ENCODE results near the gene MANEAL. TPM values are rescaled to one million over a fixed set of nuclear protein-coding genes. Genes with fewer than 3 reads are reported as not detected.

The MANEAL gene
- total RNA-seq, 2 experiments from 2014 or later = 20.0 to 27.1 TPM

DNA sequence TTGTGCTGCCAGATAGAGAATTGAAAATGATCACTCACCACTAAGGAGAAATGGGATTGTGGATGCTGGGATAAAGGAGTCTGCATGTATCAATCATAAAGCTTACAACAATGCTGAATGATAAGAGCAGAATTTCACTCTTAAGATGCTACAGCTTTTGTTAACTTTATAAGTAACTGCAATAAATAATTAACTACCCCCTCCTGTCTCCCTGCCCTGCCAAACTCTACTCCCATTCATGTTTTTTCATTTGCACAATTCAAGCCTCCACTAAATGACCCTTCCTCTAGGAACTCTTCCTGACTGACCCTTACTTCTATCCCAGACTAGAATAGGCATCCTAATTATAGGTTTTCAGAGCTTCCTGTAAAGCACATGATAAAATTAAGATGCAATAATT lies 50.9 kb downstream of the MANEAL start:
- Histone ChIP-seq H3K27ac (ENCODE audit: low read depth, low read length, poor library complexity, severe bottlenecking) (no peak overlapping the region), H3K4me3 (ENCODE audit: low read depth, low read length, poor library complexity, severe bottlenecking) (no peak overlapping the region), H3K36me3 (ENCODE audit: insufficient read depth, low read length) (peaks cover 62% of the 10 kb centered on the region), H4K20me1 (ENCODE audit: insufficient read depth, low read length) (no peaks in the 10 kb centered on the region), H3K4me2 (ENCODE audit: low read length) (no peak overlapping the region), H3K4me1 (ENCODE audit: insufficient read depth, low read length, poor library complexity, severe bottlenecking) (peaks cover 9% of the 10 kb centered on the region), H3K9me3 (ENCODE audit: low read length) (no peaks in the 10 kb centered on the region), H3K79me2 (ENCODE audit: insufficient read depth, low read depth, low read length) (peaks cover 23% of the 10 kb centered on the region; the same call in 1 of the 2 replicates), H2AFZ (ENCODE audit: low read length) (no peak overlapping the region), H3K9me2 (ENCODE audit: insufficient read depth, low read length) (no peaks in the 10 kb centered on the region)
- intact Hi-C loops (cut with micrococcal nuclease; ENCODE audit: unreplicated experiment) = no loop called here
- ChIA-PET CTCF (ENCODE audit: unreplicated experiment) (no interaction called here), POLR2A (interaction anchor here (1.0 kb wide), 1 partner anchor 9 kb away, joined by 8 read pairs; no protein-coding TSS in a partner anchor)
- no TSS peak for BruUV-seq (replicated peaks)
- TF ChIP-seq, protein P1, sequence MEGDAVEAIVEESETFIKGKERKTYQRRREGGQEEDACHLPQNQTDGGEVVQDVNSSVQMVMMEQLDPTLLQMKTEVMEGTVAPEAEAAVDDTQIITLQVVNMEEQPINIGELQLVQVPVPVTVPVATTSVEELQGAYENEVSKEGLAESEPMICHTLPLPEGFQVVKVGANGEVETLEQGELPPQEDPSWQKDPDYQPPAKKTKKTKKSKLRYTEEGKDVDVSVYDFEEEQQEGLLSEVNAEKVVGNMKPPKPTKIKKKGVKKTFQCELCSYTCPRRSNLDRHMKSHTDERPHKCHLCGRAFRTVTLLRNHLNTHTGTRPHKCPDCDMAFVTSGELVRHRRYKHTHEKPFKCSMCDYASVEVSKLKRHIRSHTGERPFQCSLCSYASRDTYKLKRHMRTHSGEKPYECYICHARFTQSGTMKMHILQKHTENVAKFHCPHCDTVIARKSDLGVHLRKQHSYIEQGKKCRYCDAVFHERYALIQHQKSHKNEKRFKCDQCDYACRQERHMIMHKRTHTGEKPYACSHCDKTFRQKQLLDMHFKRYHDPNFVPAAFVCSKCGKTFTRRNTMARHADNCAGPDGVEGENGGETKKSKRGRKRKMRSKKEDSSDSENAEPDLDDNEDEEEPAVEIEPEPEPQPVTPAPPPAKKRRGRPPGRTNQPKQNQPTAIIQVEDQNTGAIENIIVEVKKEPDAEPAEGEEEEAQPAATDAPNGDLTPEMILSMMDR (conservative IDR thresholded peaks at IDR 0.05; ENCODE audit: low read length) = no peak
- TF ChIP-seq EZH2phosphoT487 (IDR thresholded peaks at IDR 0.05; ENCODE audit: borderline replicate concordance, low read depth, low read length) = no peak
- DNase-seq (ENCODE audit: low spot score) = no peak

DNA sequence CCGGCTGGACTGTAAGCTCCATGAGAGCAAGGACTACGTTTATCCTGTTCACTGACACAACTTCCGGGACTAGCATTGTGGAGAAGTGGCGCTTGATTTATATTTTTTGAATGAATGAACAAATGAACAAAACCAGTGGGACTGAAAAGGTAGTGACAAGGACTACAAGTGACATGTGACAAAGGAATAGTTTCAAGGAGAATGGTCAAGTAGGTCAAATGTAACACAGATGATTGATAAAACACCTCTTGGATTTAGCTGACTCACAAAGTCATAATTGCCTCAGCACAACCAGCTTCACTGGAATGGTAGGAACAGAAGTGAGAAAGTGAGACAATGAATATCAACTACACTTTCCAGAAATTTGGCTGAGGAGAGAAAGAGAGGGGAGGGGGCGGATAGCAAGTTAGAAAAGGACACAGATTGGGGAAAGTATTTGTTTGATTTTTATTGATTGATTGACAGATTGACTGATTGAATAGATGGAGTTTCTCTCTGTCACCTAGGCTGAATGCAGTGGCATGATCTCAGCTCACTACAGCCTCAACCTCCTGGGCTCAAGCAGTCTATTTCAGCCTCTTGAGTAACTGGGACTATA lies 51.5 kb downstream of the MANEAL start:
- Histone ChIP-seq H3K27ac (ENCODE audit: low read depth, low read length, poor library complexity, severe bottlenecking) (no peak overlapping the region), H2AFZ (ENCODE audit: low read length) (no peak overlapping the region), H3K36me3 (ENCODE audit: insufficient read depth, low read length) (peaks cover 56% of the 10 kb centered on the region), H3K79me2 (ENCODE audit: insufficient read depth, low read depth, low read length) (peaks cover 28% of the 10 kb centered on the region; the same call in 1 of the 2 replicates), H3K9me2 (ENCODE audit: insufficient read depth, low read length) (no peaks in the 10 kb centered on the region), H3K4me1 (ENCODE audit: insufficient read depth, low read length, poor library complexity, severe bottlenecking) (peaks cover 9% of the 10 kb centered on the region), H3K4me2 (ENCODE audit: low read length) (no peak overlapping the region), H4K20me1 (ENCODE audit: insufficient read depth, low read length) (no peaks in the 10 kb centered on the region), H3K4me3 (ENCODE audit: low read depth, low read length, poor library complexity, severe bottlenecking) (no peak overlapping the region), H3K9me3 (ENCODE audit: low read length) (no peaks in the 10 kb centered on the region)
- intact Hi-C loops (cut with micrococcal nuclease; ENCODE audit: unreplicated experiment) = no loop called here
- DNase-seq (ENCODE audit: low spot score) = no peak
- TF ChIP-seq, protein P1 (conservative IDR thresholded peaks at IDR 0.05; ENCODE audit: low read length) = no peak
- no peak for TF ChIP-seq EZH2phosphoT487 (IDR thresholded peaks at IDR 0.05; ENCODE audit: borderline replicate concordance, low read depth, low read length)
- POLR2A ChIA-PET = interaction anchor here (1.0 to 3.4 kb wide), 2 partner anchors 8 to 14 kb away, joined by 8 to 11 read pairs; partner anchors contain the start of gene MTF1
- CTCF ChIA-PET (ENCODE audit: unreplicated experiment) = no interaction called here
- no TSS peak for BruUV-seq (replicated peaks)

DNA sequence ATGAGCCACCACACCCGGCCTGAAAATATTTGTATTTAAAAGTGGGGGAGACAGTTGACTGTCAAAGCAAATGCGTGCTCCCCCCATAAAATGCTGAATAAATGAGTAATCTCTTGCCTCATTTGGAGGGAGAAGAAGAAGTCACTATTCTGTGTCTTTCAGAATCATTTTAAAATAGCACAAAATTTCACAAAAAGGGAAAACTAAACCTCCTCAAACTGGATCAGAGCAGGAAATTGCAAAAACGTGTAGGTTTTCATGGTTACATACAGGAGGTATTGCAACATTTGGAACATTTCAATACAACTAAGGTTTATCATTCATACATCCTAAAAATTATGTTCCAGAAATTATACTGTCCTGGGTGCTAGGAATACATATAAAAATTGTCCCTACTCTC lies 52.1 kb downstream of the MANEAL start:
- Histone ChIP-seq H3K4me3 (ENCODE audit: low read depth, low read length, poor library complexity, severe bottlenecking) (no peak overlapping the region), H3K79me2 (ENCODE audit: insufficient read depth, low read depth, low read length) (peaks cover 34% of the 10 kb centered on the region; the same call in 1 of the 2 replicates), H3K27ac (ENCODE audit: low read depth, low read length, poor library complexity, severe bottlenecking) (no peak overlapping the region), H3K9me2 (ENCODE audit: insufficient read depth, low read length) (no peaks in the 10 kb centered on the region), H2AFZ (ENCODE audit: low read length) (no peak overlapping the region), H3K9me3 (ENCODE audit: low read length) (no peaks in the 10 kb centered on the region), H3K4me1 (ENCODE audit: insufficient read depth, low read length, poor library complexity, severe bottlenecking) (peaks cover 9% of the 10 kb centered on the region), H3K36me3 (ENCODE audit: insufficient read depth, low read length) (peaks cover 49% of the 10 kb centered on the region), H4K20me1 (ENCODE audit: insufficient read depth, low read length) (no peaks in the 10 kb centered on the region), H3K4me2 (ENCODE audit: low read length) (no peak overlapping the region)
- intact Hi-C loops (cut with micrococcal nuclease; ENCODE audit: unreplicated experiment) = no loop called here
- ChIA-PET POLR2A (interaction anchor here (0.6 to 3.4 kb wide), 4 partner anchors 8 to 103 kb away, joined by 4 to 11 read pairs (median 6); partner anchors contain the start of gene MTF1), CTCF (ENCODE audit: unreplicated experiment) (no interaction called here)
- DNase-seq (ENCODE audit: low spot score) = no peak
- BruUV-seq (replicated peaks) = no TSS peak
- TF ChIP-seq, protein P1 (conservative IDR thresholded peaks at IDR 0.05; ENCODE audit: low read length) = no peak
- no peak for TF ChIP-seq EZH2phosphoT487 (IDR thresholded peaks at IDR 0.05; ENCODE audit: borderline replicate concordance, low read depth, low read length)
